ENCODE measurements around the gene RSRC1. TPM values are rescaled to one million over a fixed set of nuclear protein-coding genes. Genes with fewer than 3 reads are reported as not detected.

Gene RSRC1
- total and polyA plus RNA-seq, 12 donors, result 12.6 to 27.6 (median 21.4) TPM

DNA sequence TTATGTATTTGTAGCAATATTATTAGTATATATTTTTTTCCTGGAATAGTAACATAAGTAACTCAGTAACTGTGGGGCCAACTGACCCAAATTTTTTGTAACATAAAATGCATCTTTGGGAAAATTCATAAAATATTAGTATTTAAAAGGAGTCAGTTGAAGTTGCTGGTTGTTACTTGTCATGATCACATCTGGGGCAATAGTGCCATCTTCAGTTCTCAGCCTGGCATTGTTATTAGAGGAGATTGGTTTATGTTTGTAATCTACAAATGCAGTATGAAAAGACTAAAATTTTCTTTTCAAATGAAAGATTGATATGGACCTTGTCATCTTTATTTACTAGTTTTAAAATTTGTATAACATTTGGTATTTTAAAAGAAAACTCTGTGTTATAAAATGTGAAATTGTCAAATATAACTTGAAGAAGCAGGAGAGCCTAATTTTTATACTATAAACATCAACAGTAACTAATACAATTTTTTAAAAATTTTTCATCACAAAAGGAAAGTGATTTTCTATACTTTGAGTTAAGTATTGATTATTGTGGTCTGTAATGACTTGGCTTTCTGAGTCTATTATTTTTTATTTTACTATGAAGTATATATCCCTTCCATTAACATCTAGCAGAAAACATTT, 422.3 kb downstream of the RSRC1 start:
- intact Hi-C loops (cut with DNase I), result loop anchor here in 8 of 10 donors (2.0 to 10.0 kb wide), 5 partner anchors 113 to 917 kb away; partner anchors contain the start of gene GFM1 (in 1 of the 8)

DNA sequence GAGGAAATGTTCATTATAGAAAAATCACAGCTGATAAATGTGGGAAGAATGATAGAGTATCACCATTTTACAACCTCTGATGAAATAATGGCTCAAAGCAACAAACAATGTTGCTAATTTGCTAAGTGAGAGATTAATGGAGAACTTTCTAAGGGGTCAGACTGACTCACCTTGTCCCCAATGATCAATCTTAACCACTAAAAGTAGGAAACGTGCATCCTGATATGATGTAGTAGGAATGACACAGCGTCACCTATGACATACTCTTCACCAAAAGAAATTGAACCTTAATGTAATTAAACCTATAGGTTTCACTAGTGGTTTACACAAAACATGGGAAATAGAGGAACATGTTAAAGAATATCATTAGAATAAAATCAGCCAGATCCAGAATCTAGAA, 426.0 kb downstream of the RSRC1 start:
- WGBS, 2 donors, result 69 to 74% methylated on average over 2 of the region's 2 CpGs
- intact Hi-C loops (cut with DNase I), result loop anchor here in 5 of 10 donors (5.0 to 10.0 kb wide), 6 partner anchors 106 to 921 kb away; partner anchors contain the start of gene GFM1 (in 3 of the 5)
- DNase-seq, result no peak

More for the DNA sequence above, 422.3 kb downstream of the RSRC1 start:
- Histone ChIP-seq H3K36me3 (no peaks in the 10 kb centered on the region), H3K9me3 (no peaks in the 10 kb centered on the region), H3K27me3 (no peaks in the 10 kb centered on the region), H3K4me1 (no peaks in the 10 kb centered on the region), H3K4me3 (no peak overlapping the region), H3K27ac (no peak overlapping the region)
- TF ChIP-seq, protein P1, sequence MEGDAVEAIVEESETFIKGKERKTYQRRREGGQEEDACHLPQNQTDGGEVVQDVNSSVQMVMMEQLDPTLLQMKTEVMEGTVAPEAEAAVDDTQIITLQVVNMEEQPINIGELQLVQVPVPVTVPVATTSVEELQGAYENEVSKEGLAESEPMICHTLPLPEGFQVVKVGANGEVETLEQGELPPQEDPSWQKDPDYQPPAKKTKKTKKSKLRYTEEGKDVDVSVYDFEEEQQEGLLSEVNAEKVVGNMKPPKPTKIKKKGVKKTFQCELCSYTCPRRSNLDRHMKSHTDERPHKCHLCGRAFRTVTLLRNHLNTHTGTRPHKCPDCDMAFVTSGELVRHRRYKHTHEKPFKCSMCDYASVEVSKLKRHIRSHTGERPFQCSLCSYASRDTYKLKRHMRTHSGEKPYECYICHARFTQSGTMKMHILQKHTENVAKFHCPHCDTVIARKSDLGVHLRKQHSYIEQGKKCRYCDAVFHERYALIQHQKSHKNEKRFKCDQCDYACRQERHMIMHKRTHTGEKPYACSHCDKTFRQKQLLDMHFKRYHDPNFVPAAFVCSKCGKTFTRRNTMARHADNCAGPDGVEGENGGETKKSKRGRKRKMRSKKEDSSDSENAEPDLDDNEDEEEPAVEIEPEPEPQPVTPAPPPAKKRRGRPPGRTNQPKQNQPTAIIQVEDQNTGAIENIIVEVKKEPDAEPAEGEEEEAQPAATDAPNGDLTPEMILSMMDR (IDR thresholded peaks at IDR 0.05), result peak; percentile 30 to 69 (median 58)
- DNase-seq (no peak), ATAC-seq (no peak)

GRCh38 chr3:158539414-158540014, 429.6 kb downstream of the RSRC1 start:
- peak in 2 of 8 donors; percentile 37 to 54 for ATAC-seq
- DNase-seq, result peak in 1 of 2 donors; percentile 21
- H3K27ac ChIP-seq, result no peak overlapping the region
- H3K36me3 ChIP-seq, result peaks cover 0 to 15% (median 0%) of the 10 kb centered on the region in 9 donors
- no peaks in the 10 kb centered on the region for H3K9me3 ChIP-seq
- intact Hi-C loops (cut with DNase I), result loop anchor here in 8 of 10 donors (5.0 to 10.0 kb wide), 6 partner anchors 103 to 925 kb away; partner anchors contain the start of gene GFM1 (in 6 of the 8)
- no peak overlapping the region for H3K4me3 ChIP-seq
- H3K4me1 ChIP-seq, result no peaks in the 10 kb centered on the region
- 55 to 62% methylated on average over 3 of the region's 3 CpGs for WGBS, 2 donors
- no peaks in the 10 kb centered on the region for H3K27me3 ChIP-seq
- TF ChIP-seq, protein P1 (IDR thresholded peaks at IDR 0.05), result peak; percentile 30 to 73 (median 58)

More for the DNA sequence above, 426.0 kb downstream of the RSRC1 start:
- TF ChIP-seq, protein P1 (IDR thresholded peaks at IDR 0.05), result no peak
- no peaks in the 10 kb centered on the region for H3K9me3 ChIP-seq
- ATAC-seq, result no peak
- no peaks in the 10 kb centered on the region for H3K4me1 ChIP-seq
- no peak overlapping the region for H3K27ac ChIP-seq
- no peaks in the 10 kb centered on the region for H3K27me3 ChIP-seq
- no peak overlapping the region for H3K4me3 ChIP-seq
- H3K36me3 ChIP-seq, result no peaks in the 10 kb centered on the region

- TF ChIP-seq, protein P1 (IDR thresholded peaks at IDR 0.05), result no peak
- no peaks in the 10 kb centered on the region for H3K9me3 ChIP-seq
- no peaks in the 10 kb centered on the region for H3K4me1 ChIP-seq
- ATAC-seq (no peak), DNase-seq (no peak)
- no peak overlapping the region for H3K27ac ChIP-seq
- H3K4me3 ChIP-seq, result no peak overlapping the region
- WGBS, 2 donors, result 90 to 96% methylated on average over 1 of the region's 1 CpG
- intact Hi-C loops (cut with DNase I), result loop anchor here in 4 of 10 donors (5.0 to 10.0 kb wide), 3 partner anchors 102 to 255 kb away; partner anchors contain the start of gene GFM1 (in 3 of the 4)
- peaks cover 0 to 18% (median 0%) of the 10 kb centered on the region in 9 donors for H3K36me3 ChIP-seq
- H3K27me3 ChIP-seq, result no peaks in the 10 kb centered on the region
Observed at GRCh38 chr3:158540066-158540465, 430.2 kb downstream of the RSRC1 start.
